CD4-positive, CD25-positive, alpha-beta regulatory T cell (primary cell): ENCODE data around the gene SORBS1. TPM values are rescaled to one million over a fixed set of nuclear protein-coding genes. Genes with fewer than 3 reads are reported as not detected.

Source experiments
- ATAC-seq, 2 donors: fragments of 150-1000 bp; cut with Tn5 transposase; one replicate each; pipeline ENCODE4 v1.10.0; 2021; ENCODE audit warnings: low read depth in 2 of 2, moderate number of reproducible peaks in 2 of 2, moderate library complexity in 1 of 2
- DNase-seq, 3 donors: peaks; one replicate each; pipeline versions ENCODE4 v3.0.0 to v3.0.0-alpha.2; 2012 to 2022; ENCODE audit warnings: mixed read lengths in 1 of 3
- H3K27ac ChIP-seq: one replicate; pipeline ENCODE4 v1.7.0; 2013; ENCODE audit warnings: mild to moderate bottlenecking, low read length; ENCODE audit not compliant: insufficient read depth, poor library complexity, severe bottlenecking
- H3K27me3 ChIP-seq: one replicate; pipeline ENCODE4 v1.7.0; 2013; ENCODE audit warnings: low read length; ENCODE audit not compliant: control insufficient read depth, insufficient read depth
- H3K36me3 ChIP-seq: one replicate; pipeline ENCODE4 v1.7.0; 2013; ENCODE audit warnings: mild to moderate bottlenecking, low read length, moderate library complexity; ENCODE audit not compliant: control insufficient read depth, insufficient read depth
- H3K4me1 ChIP-seq: 2 replicates; pipeline ENCODE4 v1.7.0; 2013; ENCODE audit warnings: mild to moderate bottlenecking, low read length; ENCODE audit not compliant: insufficient read depth, control insufficient read depth, poor library complexity, severe bottlenecking
- H3K4me3 ChIP-seq: one replicate; pipeline ENCODE4 v1.7.0; 2013; ENCODE audit warnings: low read depth, mild to moderate bottlenecking, low read length, moderate library complexity
- H3K9me3 ChIP-seq, 2 experiments: 1 replicate in 1 of 2; 2 replicates in 1 of 2; pipeline ENCODE4 v1.7.0; 2013; ENCODE audit warnings: low read length in 2 of 2, mild to moderate bottlenecking in 1 of 2, moderate library complexity in 1 of 2; ENCODE audit not compliant: control insufficient read depth in 2 of 2
- H3K27ac Mint-ChIP-seq, 3 donors: one replicate each; pipeline ENCODE4 v1.8.0; 2020 to 2022; ENCODE audit warnings: mild to moderate bottlenecking in 3 of 3, mixed read lengths in 3 of 3, moderate library complexity in 2 of 3
- H3K27me3 Mint-ChIP-seq: one replicate; pipeline ENCODE4 v1.8.0; 2022; ENCODE audit warnings: mild to moderate bottlenecking, mixed read lengths
- H3K36me3 Mint-ChIP-seq: one replicate; pipeline ENCODE4 v1.8.0; 2020; ENCODE audit warnings: mixed read lengths
- H3K4me1 Mint-ChIP-seq, 4 donors: one replicate each; pipeline ENCODE4 v1.8.0; 2020 to 2022; ENCODE audit warnings: mixed read lengths in 4 of 4, mild to moderate bottlenecking in 1 of 4
- H3K4me3 Mint-ChIP-seq, 4 donors: one replicate each; pipeline ENCODE4 v1.8.0; 2020 to 2022; ENCODE audit warnings: mild to moderate bottlenecking in 4 of 4, mixed read lengths in 4 of 4, moderate library complexity in 3 of 4
- H3K9me3 Mint-ChIP-seq, 7 donors: one replicate each; pipeline ENCODE4 v1.8.0; 2020 to 2022; ENCODE audit warnings: mixed read lengths in 7 of 7, mild to moderate bottlenecking in 3 of 7, moderate library complexity in 2 of 7
- polyA plus RNA-seq, 4 donors: library from polyadenylated mRNA; unstranded; fragments of 300-500 nt; fragmentation: Illumina TruSeq; gene quantifications; one replicate each; pipeline ENCODE4 v1.2.3, GENCODE V29; 2021
- total RNA-seq: library from RNA; stranded (reverse); gene quantifications from one replicate; pipeline ENCODE4 v1.2.3, GENCODE V29; 2022

The SORBS1 gene
- total and polyA plus RNA-seq, 5 donors from 2014 or later: 0.31 to 3.7 (median 0.38) TPM

GRCh38 chr10:95297402-95297801 lies 263.8 kb downstream of the SORBS1 start:
- H3K4me1 ChIP-seq: peaks cover 10% of the 10 kb centered on the region
- DNase-seq (no peak), ATAC-seq (no peak)
- Mint-ChIP-seq H3K9me3 (peaks cover 0 to 3% (median 0%) of the 10 kb centered on the region in 7 donors), H3K4me1 (peaks cover 0 to 17% (median 3%) of the 10 kb centered on the region in 4 donors), H3K27ac (peak overlapping the region in 1 of 3 donors; percentile 8), H3K4me3 (no peak overlapping the region), H3K36me3 (no peaks in the 10 kb centered on the region), H3K27me3 (peaks cover 21% of the 10 kb centered on the region)
- no peaks in the 10 kb centered on the region for H3K9me3 ChIP-seq
- peaks cover 4% of the 10 kb centered on the region for H3K27me3 ChIP-seq
- no peak overlapping the region for H3K4me3 ChIP-seq
- H3K27ac ChIP-seq: no peak overlapping the region
- H3K36me3 ChIP-seq: no peaks in the 10 kb centered on the region

- H3K36me3 ChIP-seq: no peaks in the 10 kb centered on the region
- no peak overlapping the region for H3K27ac ChIP-seq
These were observed 264.4 kb downstream of the SORBS1 start for GRCh38 chr10:95296764-95297163.

GRCh38 chr10:95295031-95295755 lies 266.0 kb downstream of the SORBS1 start:
- peak overlapping the region; percentile 43 for H3K4me3 ChIP-seq
- H3K36me3 ChIP-seq: no peaks in the 10 kb centered on the region

More at GRCh38 chr10:95296764-95297163, 264.4 kb downstream of the SORBS1 start:
- peaks cover 4% of the 10 kb centered on the region for H3K27me3 ChIP-seq
- Mint-ChIP-seq H3K27ac (no peak overlapping the region), H3K4me1 (peaks cover 0 to 20% (median 4%) of the 10 kb centered on the region in 4 donors), H3K9me3 (peaks cover 0 to 3% (median 0%) of the 10 kb centered on the region in 7 donors), H3K27me3 (peaks cover 27% of the 10 kb centered on the region), H3K36me3 (no peaks in the 10 kb centered on the region), H3K4me3 (no peak overlapping the region)
- H3K9me3 ChIP-seq: no peaks in the 10 kb centered on the region
- DNase-seq (no peak), ATAC-seq (no peak)
- H3K4me3 ChIP-seq: no peak overlapping the region
- H3K4me1 ChIP-seq: peaks cover 10% of the 10 kb centered on the region

GRCh38 chr10:95293631-95294030 lies 267.5 kb downstream of the SORBS1 start:
- peaks cover 0 to 5% (median 0%) of the 10 kb centered on the region in 7 donors for H3K9me3 Mint-ChIP-seq
- Histone ChIP-seq H3K4me1 (peaks cover 15% of the 10 kb centered on the region), H3K27me3 (peaks cover 18% of the 10 kb centered on the region), H3K36me3 (no peaks in the 10 kb centered on the region), H3K9me3 (no peaks in the 10 kb centered on the region), H3K27ac (no peak overlapping the region), H3K4me3 (no peak overlapping the region)
- no peaks in the 10 kb centered on the region for H3K36me3 Mint-ChIP-seq
- peaks cover 46% of the 10 kb centered on the region for H3K27me3 Mint-ChIP-seq
- H3K4me3 Mint-ChIP-seq: no peak overlapping the region
- DNase-seq (no peak), ATAC-seq (no peak)
- peaks cover 0 to 34% (median 6%) of the 10 kb centered on the region in 4 donors for H3K4me1 Mint-ChIP-seq
- no peak overlapping the region for H3K27ac Mint-ChIP-seq

More at GRCh38 chr10:95295031-95295755, 266.0 kb downstream of the SORBS1 start:
- no peak overlapping the region for H3K27ac ChIP-seq
- H3K4me1 ChIP-seq: peaks cover 15% of the 10 kb centered on the region
- Mint-ChIP-seq H3K27ac (peak overlapping the region in 1 of 3 donors; percentile 55), H3K9me3 (peaks cover 0 to 5% (median 0%) of the 10 kb centered on the region in 7 donors), H3K27me3 (peaks cover 35% of the 10 kb centered on the region), H3K4me1 (peaks cover 0 to 28% (median 6%) of the 10 kb centered on the region in 4 donors), H3K36me3 (no peaks in the 10 kb centered on the region), H3K4me3 (peak overlapping the region in 3 of 4 donors; percentile 50 to 73 (median 56))
- no peaks in the 10 kb centered on the region for H3K9me3 ChIP-seq
- peak; percentile 39 to 51 for ATAC-seq
- peaks cover 8% of the 10 kb centered on the region for H3K27me3 ChIP-seq
- peak in 2 of 3 donors; percentile 8 to 89 for DNase-seq

- no peak overlapping the region for H3K27ac ChIP-seq
- H3K4me1 ChIP-seq: peaks cover 15% of the 10 kb centered on the region
- Mint-ChIP-seq H3K4me3 (peak overlapping the region; percentile 6 to 77 (median 56)), H3K27me3 (peaks cover 61% of the 10 kb centered on the region), H3K4me1 (peaks cover 0 to 34% (median 6%) of the 10 kb centered on the region in 4 donors), H3K27ac (no peak overlapping the region), H3K36me3 (no peaks in the 10 kb centered on the region), H3K9me3 (peaks cover 0 to 2% (median 0%) of the 10 kb centered on the region in 7 donors)
- H3K36me3 ChIP-seq: no peaks in the 10 kb centered on the region
- H3K9me3 ChIP-seq: no peaks in the 10 kb centered on the region
- ATAC-seq (no peak), DNase-seq (no peak)
- H3K27me3 ChIP-seq: peaks cover 22% of the 10 kb centered on the region
- H3K4me3 ChIP-seq: no peak overlapping the region
These were observed 269.7 kb downstream of the SORBS1 start for GRCh38 chr10:95291365-95292039.

- H3K27ac Mint-ChIP-seq: peak within 1 kb of the TSS in 1 of 3 donors; percentile 48
- ATAC-seq (peak; percentile 57 to 58), DNase-seq (peak in 1 of 3 donors; percentile 53)
- peaks cover 22% of the 10 kb centered on the region for H3K27me3 ChIP-seq
- peaks cover 0 to 2% (median 0%) of the 10 kb centered on the region in 7 donors for H3K9me3 Mint-ChIP-seq
- H3K27me3 Mint-ChIP-seq: peaks cover 61% of the 10 kb centered on the region
- peaks cover 0 to 32% (median 6%) of the 10 kb centered on the region in 4 donors for H3K4me1 Mint-ChIP-seq
- peaks cover 14% of the 10 kb centered on the region for H3K4me1 ChIP-seq
- no peaks in the 10 kb centered on the region for H3K9me3 ChIP-seq
- H3K4me3 Mint-ChIP-seq: peak within 1 kb of the TSS; percentile 6 to 82 (median 67)
- H3K36me3 ChIP-seq: no peaks in the 10 kb centered on the region
- no peaks in the 10 kb centered on the region for H3K36me3 Mint-ChIP-seq
- H3K4me3 ChIP-seq: no peak within 1 kb of the TSS
- H3K27ac ChIP-seq: no peak within 1 kb of the TSS
These were observed 270.5 kb downstream of the SORBS1 start, which contains the start of gene PDLIM1 for GRCh38 chr10:95290461-95291364. PDLIM1 (minus strand) TSS chr10:95291003; CDS start chr10:95290915, 88 bp downstream.

- H3K36me3 Mint-ChIP-seq: no peaks in the 10 kb centered on the region
- peak overlapping the region in 1 of 3 donors; percentile 48 for H3K27ac Mint-ChIP-seq
- peak overlapping the region in 2 of 4 donors; percentile 72 to 82 for H3K4me3 Mint-ChIP-seq
- H3K36me3 ChIP-seq: no peaks in the 10 kb centered on the region
- H3K27me3 ChIP-seq: peaks cover 22% of the 10 kb centered on the region
- no peak overlapping the region for H3K4me3 ChIP-seq
- H3K27me3 Mint-ChIP-seq: peaks cover 61% of the 10 kb centered on the region
- H3K4me1 Mint-ChIP-seq: peaks cover 0 to 25% (median 6%) of the 10 kb centered on the region in 4 donors
- no peak overlapping the region for H3K27ac ChIP-seq
- ATAC-seq: no peak
- peaks cover 0 to 2% (median 0%) of the 10 kb centered on the region in 7 donors for H3K9me3 Mint-ChIP-seq
- H3K9me3 ChIP-seq: no peaks in the 10 kb centered on the region
- DNase-seq: no peak
- peaks cover 8% of the 10 kb centered on the region for H3K4me1 ChIP-seq
These were observed 271.2 kb downstream of the SORBS1 start for GRCh38 chr10:95289921-95290421.
